HFFc6 (cell line): ENCODE data around the gene KRTAP12-2. TPM values are rescaled to one million over a fixed set of nuclear protein-coding genes. Genes with fewer than 3 reads are reported as not detected.
"Not testable (repeated sequence)": the region's sequence is repeated elsewhere in the genome, so short reads cannot be mapped to it uniquely, and the experiment has no call there.

Experiments
- DNase-seq: peaks from one replicate; pipeline ENCODE4 v3.0.0-alpha.2; 2018
- H3K27ac Mint-ChIP-seq: 2 replicates; pipeline ENCODE4 v1.8.0; 2020; ENCODE audit warnings: mild to moderate bottlenecking, mixed read lengths
- H3K27me3 Mint-ChIP-seq: 2 replicates; pipeline ENCODE4 v1.8.0; 2021; ENCODE audit warnings: mild to moderate bottlenecking, moderate library complexity, mixed read lengths; ENCODE audit not compliant: insufficient read depth
- H3K36me3 Mint-ChIP-seq: 2 replicates; pipeline ENCODE4 v1.8.0; 2021; ENCODE audit warnings: low read depth, mixed read lengths
- H3K4me1 Mint-ChIP-seq: 2 replicates; pipeline ENCODE4 v1.8.0; 2020; ENCODE audit warnings: low read depth, mixed read lengths
- H3K4me3 Mint-ChIP-seq: 2 replicates; pipeline ENCODE4 v1.8.0; 2020; ENCODE audit warnings: mild to moderate bottlenecking, moderate library complexity, mixed read lengths
- H3K9me3 Mint-ChIP-seq: 2 replicates; pipeline ENCODE4 v1.8.0; 2020; ENCODE audit warnings: mild to moderate bottlenecking, mixed read lengths
- CTCF ChIP-seq: fragments of 200-600 bp; sonication (generic); IDR thresholded peaks from 2 replicates; pipeline ENCODE4 v1.5.0; 2021; ENCODE audit warnings: antibody characterized with exemption, mild to moderate bottlenecking
- total RNA-seq, 6 experiments: library from RNA; stranded (reverse); fragmentation: NEBNext Ultra II Directional; extraction: Animal tissue kit (Norgen Biotek cat#: 25700); gene quantifications; 2 replicates in 1 of 6; 3 replicates in 5 of 6; pipeline ENCODE4 v1.2.3, GENCODE V29; 2021

The KRTAP12-2 gene
- total RNA-seq, 6 experiments from 2014 or later = not detected

GRCh38 chr21:44637018-44637850 is 29.5 kb downstream of the KRTAP12-2 start, which contains the start of gene KRTAP10-10:
KRTAP10-10 (plus strand) TSS chr21:44637356; CDS start chr21:44637418, 62 bp downstream.
- TF ChIP-seq CTCF = no peak
- H3K9me3 Mint-ChIP-seq = peaks cover 29% of the 10 kb centered on the region
- peaks cover 8% of the 10 kb centered on the region for H3K27me3 Mint-ChIP-seq

DNA sequence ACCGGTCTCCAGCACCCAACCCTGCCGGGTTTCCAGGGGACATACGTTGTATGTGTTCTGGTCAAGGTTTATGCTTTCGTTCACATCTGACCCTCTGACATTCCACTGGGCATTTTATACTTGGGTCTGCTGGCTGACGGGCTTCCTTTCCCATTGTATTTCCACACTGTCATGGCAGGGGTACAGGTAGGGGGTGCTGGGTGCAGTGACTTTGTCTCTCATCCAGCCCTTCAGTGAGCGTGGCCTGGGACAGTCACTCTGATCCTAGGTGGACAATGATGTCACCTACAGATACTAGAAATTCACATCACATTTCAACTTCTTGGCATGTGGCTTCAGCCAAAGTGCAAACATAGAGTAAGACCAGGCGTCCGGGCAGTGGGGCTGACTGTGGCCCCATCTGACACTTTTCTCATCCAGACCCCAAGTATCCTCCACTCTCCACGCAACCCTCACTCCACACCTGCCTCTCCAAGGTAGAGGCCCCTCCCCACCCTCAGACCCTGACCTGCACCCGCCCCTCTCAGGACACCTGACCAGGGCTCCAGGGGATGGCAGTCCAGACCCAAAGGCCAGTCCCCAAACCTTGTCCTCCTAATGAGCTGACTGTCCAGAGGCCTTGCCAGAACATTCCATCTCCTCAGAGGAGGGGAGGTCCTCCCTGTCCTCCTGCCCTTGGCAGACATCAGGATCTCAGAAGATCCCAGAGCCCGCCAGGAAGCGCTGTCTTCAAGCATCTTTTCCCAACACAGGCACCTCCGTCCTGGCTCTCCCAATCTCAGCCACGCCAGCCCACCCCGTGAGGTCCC is 30.3 kb downstream of the KRTAP12-2 start:
- Mint-ChIP-seq H3K27ac (no peak overlapping the region), H3K9me3 (peaks cover 34% of the 10 kb centered on the region), H3K36me3 (peaks cover 10% of the 10 kb centered on the region), H3K4me1 (no peaks in the 10 kb centered on the region), H3K27me3 (peaks cover 6% of the 10 kb centered on the region), H3K4me3 (no peak overlapping the region)
- DNase-seq = no peak
- no peak for TF ChIP-seq CTCF

More at GRCh38 chr21:44637018-44637850, 29.5 kb downstream of the KRTAP12-2 start, which contains the start of gene KRTAP10-10:
- Mint-ChIP-seq H3K4me3 (no peak within 1 kb of the TSS), H3K36me3 (peaks cover 5% of the 10 kb centered on the region; the same call in 1 of the 2 replicates), H3K4me1 (no peaks in the 10 kb centered on the region), H3K27ac (no peak within 1 kb of the TSS)
- DNase-seq = no peak

DNA sequence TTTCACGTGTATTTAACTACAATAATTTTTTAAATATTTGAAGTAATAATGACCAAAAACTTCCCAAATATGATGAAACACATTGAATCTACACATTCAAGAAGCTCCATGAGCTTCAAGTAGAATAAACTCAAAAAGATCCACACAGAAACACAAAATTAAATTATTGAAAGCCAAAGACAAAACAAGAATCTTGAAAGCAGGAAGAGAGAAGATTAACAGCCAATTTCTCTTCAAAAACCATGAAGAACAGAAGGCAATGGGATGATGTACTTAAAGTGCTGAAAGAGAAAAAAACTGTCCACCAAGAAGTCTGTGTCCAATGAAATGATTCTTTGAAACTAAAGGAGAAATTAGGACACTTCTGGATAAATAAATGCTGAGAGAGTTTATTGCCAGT is 34.7 kb downstream of the KRTAP12-2 start:
- Mint-ChIP-seq H3K4me3 (no peak overlapping the region), H3K27ac (no peak overlapping the region), H3K4me1 (no peaks in the 10 kb centered on the region), H3K27me3 (peaks cover 2% of the 10 kb centered on the region), H3K9me3 (peaks cover 37% of the 10 kb centered on the region), H3K36me3 (peaks cover 10% of the 10 kb centered on the region; the same call in 1 of the 2 replicates)
- DNase-seq = no peak
- TF ChIP-seq CTCF = no peak

- Mint-ChIP-seq H3K27me3 (peaks cover 3% of the 10 kb centered on the region), H3K4me1 (no peaks in the 10 kb centered on the region), H3K27ac (no peak overlapping the region), H3K4me3 (no peak overlapping the region), H3K36me3 (peaks cover 10% of the 10 kb centered on the region; the same call in 1 of the 2 replicates), H3K9me3 (peaks cover 46% of the 10 kb centered on the region)
- TF ChIP-seq CTCF = no peak
- no peak for DNase-seq
These were observed 36.3 kb downstream of the KRTAP12-2 start for GRCh38 chr21:44630440-44630839.

GRCh38 chr21:44628707-44629391 is 37.9 kb downstream of the KRTAP12-2 start:
- no peak overlapping the region for H3K4me3 Mint-ChIP-seq

DNA sequence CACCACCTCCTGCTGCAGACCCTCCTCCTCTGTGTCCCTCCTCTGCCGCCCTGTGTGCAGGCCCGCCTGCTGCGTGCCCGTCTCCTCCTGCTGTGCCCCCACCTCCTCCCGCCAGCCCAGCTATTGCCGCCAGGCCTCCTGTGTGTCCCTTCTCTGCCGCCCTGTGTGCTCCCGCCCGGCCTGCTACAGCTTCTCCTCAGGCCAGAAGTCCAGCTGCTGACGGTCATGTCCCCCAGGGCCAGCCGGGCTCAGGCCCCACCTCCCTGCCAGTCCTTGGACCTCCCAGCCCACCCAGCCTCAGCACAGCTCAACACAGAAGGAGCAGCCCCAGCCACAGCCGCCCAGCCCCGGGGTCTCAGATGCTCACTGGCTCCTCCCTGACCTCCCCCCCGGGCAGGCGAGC is 38.9 kb downstream of the KRTAP12-2 start:
- not testable (repeated sequence) for DNase-seq, H3K27me3 Mint-ChIP-seq, H3K4me1 Mint-ChIP-seq, H3K4me3 Mint-ChIP-seq, H3K27ac Mint-ChIP-seq
- Mint-ChIP-seq H3K9me3 (peaks cover 69% of the 10 kb centered on the region), H3K36me3 (peaks cover 20% of the 10 kb centered on the region; the same call in 1 of the 2 replicates)

More at GRCh38 chr21:44628707-44629391, 37.9 kb downstream of the KRTAP12-2 start:
- peaks cover 3% of the 10 kb centered on the region for H3K27me3 Mint-ChIP-seq
- H3K9me3 Mint-ChIP-seq = peaks cover 58% of the 10 kb centered on the region
- no peaks in the 10 kb centered on the region for H3K4me1 Mint-ChIP-seq
- no peak overlapping the region for H3K27ac Mint-ChIP-seq
- DNase-seq = no peak
- H3K36me3 Mint-ChIP-seq = peaks cover 14% of the 10 kb centered on the region; the same call in 1 of the 2 replicates
- TF ChIP-seq CTCF = no peak

- Mint-ChIP-seq H3K9me3 (peaks cover 67% of the 10 kb centered on the region), H3K36me3 (peaks cover 20% of the 10 kb centered on the region; the same call in 1 of the 2 replicates)
- not testable (repeated sequence) for H3K4me3 Mint-ChIP-seq, H3K4me1 Mint-ChIP-seq, H3K27me3 Mint-ChIP-seq, DNase-seq, H3K27ac Mint-ChIP-seq
These were observed 39.4 kb downstream of the KRTAP12-2 start for GRCh38 chr21:44627181-44627822.
